ENCODE results near the gene NR2F1.
A peak's percentile ranks its signal among the peaks of the same experiment; 100 is the strongest.
"Not testable (repeated sequence)": the region's sequence is repeated elsewhere in the genome, so short reads cannot be mapped to it uniquely, and the experiment has no call there.

The NR2F1 gene

DNA sequence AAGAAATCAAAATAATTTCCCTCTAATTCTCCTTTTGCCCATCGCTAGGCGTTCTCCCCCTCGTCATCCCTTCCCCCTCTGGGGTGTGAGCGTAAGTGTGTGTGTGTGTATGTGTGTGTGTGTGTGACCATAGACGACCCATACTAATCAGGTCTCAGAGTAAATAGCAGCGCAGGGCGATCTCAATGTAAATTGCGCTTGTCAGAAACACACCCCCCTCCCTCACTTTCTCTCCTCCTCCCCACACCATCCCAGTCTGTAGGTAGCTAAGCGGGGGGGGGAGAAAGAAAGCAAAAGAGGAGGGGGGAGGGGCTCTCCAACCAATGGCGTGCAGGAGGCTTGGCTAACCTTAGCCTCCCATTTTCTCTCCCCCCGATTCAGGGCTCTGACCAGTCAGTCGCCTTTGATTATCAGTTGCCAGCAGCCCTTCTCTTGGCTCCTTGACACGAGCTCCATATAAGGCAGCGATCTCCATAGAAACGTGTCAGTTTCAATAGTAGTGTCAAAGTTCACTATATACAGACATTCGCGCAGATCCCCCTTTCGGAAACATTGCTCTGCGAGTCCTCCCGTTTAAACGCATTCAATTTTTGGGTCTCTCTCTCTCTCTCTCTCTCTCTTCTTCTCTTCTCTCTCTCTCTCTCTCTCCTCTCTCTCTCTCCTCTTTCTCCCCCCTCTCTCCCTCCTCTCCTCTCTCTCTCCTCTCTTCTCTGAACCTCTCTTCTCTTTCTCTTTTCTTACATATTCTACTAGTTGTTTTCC, at the start of gene NR2F1:
NR2F1 (plus strand) TSS at position 546 of the 762 bp plus-strand sequence. CDS start 1,802 bp downstream, outside the sequence.
- peak; percentile 97 for DNase-seq (ENCODE audit: low spot score)

DNA sequence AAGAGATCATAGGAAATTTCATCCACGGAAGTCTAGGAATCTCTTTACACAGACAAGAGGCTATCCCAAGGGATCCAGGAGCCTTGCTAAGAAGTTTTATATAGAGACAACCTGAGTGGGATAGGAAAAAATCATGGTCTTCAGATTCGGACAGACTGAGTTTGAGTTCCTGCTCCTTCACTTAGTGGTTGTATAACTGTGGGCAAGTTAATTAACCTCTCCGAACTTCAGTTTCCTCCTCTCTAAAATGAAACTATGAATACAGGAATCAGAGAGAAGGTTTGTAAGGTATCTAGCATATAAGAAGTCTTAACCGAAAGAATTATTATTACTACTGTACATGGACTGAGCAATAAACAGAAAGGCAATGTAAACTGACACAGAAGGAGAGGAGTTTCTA, 37.1 kb upstream of the NR2F1 start:
- no peak for DNase-seq (ENCODE audit: low spot score)

- not testable (repeated sequence) for DNase-seq (ENCODE audit: low spot score)
Measured at GRCh38 chr5:93549594-93549993, 33.4 kb upstream of the NR2F1 start.

- DNase-seq (ENCODE audit: low spot score), result no peak
Measured at GRCh38 chr5:93557021-93557604, 25.9 kb upstream of the NR2F1 start.

DNA sequence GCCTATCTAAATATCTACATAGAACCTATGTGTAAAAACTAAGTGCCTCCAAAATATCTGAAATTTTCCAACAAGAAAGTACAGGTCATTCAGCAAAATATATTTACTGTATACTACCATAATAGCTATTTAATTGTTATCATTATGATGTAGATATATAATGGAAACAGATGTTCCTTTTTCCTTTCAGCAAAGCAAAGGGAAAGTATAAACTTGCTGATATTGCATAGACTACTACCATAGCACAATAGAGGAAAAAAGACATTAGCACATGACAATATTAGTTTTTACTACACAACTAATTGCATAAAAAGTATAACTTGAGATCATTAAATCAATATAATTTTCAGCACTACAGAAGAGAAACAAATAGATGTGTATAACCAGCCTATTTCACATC, 16.9 kb upstream of the NR2F1 start:
- no peak for DNase-seq (ENCODE audit: low spot score)

DNA sequence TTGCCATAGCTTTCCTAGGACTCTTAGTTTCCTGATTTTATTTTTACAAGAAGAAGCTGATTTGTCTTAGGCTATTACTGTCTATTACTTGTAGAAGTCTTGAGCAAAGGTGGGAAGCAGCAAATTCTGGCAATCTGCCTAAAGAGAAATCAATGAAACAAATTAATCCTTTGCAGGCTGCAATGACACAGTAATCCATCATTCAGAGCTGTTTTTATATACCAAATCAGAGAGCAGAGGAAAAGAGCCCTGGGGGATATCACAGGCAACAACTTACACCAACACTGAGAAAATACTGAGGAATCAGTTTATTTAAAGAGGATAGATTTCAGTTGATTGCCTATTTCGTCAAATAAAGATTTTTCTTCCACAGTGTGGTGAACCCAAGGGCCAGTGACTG, 15.6 kb upstream of the NR2F1 start:
- DNase-seq (ENCODE audit: low spot score), result no peak

GRCh38 chr5:93569300-93570160, 13.5 kb upstream of the NR2F1 start:
- DNase-seq (ENCODE audit: low spot score), result no peak

DNA sequence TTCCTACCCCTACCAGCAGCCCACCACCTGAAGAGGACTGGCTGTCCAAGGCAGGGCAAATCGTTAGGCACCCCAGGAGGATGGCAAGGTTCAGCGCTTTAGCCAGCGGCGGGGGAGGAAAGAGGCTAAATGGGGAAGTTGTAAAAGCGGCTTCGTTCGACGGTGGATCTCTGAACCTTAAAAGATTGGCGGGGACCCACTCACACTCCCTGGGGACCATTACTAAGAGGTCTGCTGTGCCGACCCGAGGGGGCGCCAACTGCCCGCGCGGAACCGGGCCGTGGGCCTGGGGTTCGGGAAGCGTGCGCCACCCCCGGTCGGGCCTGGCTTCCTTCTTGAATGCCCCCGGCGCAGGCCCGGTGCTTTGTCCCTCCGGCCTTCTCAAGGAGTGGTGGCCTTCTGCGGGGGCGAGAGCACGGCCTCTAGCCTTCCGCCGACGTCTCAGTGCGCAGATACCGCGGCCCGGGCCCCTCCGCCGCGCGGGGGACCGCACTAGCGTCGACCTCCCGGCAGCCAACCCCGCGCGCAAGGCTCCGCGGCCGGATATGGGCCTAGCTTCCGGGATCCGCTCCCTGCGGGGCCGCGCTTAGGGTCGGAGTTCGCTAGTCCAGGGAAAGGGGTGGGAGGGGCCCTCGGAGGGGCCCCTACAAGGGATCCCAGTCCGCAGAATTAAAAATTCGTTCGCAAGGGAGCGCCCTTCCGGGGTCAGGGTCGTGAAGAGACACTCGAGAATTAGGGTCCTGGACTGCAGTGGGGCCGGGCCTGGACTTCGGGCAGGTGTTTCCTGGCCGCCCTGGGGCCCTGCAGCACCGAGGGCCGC, 12.5 kb upstream of the NR2F1 start:
- DNase-seq (ENCODE audit: low spot score), result no peak

- DNase-seq (ENCODE audit: low spot score), result no peak
Measured at GRCh38 chr5:93571114-93571949, 11.7 kb upstream of the NR2F1 start.

- DNase-seq (ENCODE audit: low spot score), result no peak
Measured at GRCh38 chr5:93572101-93572607, 10.9 kb upstream of the NR2F1 start.

GRCh38 chr5:93572608-93573353, 10.2 kb upstream of the NR2F1 start:
- no peak for DNase-seq (ENCODE audit: low spot score)

DNA sequence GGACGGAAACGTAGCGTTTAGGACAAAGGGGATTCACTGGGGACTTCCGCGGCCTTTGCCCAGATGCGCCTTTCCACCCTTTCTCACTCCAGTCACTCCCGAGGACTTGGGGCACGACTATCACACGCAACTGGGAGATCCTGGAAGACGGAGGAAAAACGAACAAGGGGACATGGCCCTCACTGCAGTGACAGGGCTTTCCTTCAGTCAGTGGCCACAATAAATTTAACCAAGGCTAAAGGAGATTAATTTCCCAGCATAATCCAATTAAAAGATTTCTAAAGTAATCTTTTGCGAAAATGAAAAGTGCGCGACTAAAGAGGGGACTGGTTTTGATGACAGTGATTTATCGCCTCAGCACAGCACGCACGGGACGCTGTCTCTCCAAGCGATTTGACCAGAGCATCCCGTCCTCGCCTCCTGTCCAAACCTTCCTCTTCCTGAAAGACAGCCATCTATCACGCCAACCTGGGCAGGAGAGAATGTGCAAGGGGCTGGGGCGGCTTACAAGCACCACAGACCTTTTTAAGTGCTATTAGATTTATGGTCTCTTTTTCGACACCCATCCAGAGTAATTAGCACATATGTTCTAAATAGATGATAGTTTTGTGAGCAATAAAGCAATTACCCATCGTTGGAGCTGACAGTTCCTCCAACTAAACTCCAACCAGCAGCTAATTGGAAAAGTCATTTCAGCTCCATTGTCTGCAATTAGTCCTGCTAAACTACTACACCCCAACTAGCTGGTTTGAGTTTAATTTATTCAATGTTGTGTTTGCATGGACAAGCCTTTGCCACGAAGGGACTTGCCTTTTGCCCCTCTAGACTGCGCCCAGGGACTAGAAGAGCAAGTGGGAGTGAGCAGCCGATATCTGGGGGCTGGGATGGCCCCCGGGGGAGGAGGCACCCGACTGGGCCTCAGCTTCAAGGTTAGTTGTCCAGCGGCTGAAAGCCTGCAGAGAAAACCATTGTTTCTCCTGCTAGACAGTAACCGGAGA, 9.4 kb upstream of the NR2F1 start:
- no peak for DNase-seq (ENCODE audit: low spot score)

- no peak for DNase-seq (ENCODE audit: low spot score)
Measured at GRCh38 chr5:93574491-93575305, 8.3 kb upstream of the NR2F1 start.

GRCh38 chr5:93575461-93576414, 7.3 kb upstream of the NR2F1 start:
- no peak for DNase-seq (ENCODE audit: low spot score)

- peak; percentile 75 for DNase-seq (ENCODE audit: low spot score)
Measured at GRCh38 chr5:93576994-93577853, 5.8 kb upstream of the NR2F1 start.
